ENCODE data around the gene RGS12.

The RGS12 gene

DNA sequence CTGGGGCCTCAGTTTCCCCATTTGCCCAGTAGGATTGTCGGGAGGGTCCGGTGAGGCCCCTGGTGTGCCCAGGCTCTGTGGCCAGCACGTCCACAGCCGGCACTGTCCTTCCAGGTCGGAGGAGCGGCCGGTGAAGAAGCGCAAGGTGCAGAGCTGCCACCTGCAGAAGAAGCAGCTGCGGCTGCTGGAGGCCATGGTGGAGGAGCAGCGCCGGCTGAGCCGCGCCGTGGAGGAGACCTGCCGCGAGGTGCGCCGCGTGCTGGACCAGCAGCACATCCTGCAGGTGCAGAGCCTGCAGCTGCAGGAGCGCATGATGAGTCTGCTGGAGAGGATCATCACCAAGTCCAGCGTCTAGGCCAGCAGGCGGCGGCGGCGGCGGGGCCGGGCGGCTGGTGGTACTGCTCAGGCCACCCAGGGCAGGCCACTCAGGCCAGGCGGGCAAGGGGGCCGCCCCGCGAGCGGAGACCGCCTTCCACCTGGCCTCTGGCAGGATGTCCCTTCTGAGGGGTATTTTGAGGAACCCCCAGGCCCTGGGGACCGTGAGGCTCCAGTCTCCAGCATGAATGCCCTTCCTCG is 37.1 kb upstream of the RGS12 start:
- no peak for DNase-seq

DNA sequence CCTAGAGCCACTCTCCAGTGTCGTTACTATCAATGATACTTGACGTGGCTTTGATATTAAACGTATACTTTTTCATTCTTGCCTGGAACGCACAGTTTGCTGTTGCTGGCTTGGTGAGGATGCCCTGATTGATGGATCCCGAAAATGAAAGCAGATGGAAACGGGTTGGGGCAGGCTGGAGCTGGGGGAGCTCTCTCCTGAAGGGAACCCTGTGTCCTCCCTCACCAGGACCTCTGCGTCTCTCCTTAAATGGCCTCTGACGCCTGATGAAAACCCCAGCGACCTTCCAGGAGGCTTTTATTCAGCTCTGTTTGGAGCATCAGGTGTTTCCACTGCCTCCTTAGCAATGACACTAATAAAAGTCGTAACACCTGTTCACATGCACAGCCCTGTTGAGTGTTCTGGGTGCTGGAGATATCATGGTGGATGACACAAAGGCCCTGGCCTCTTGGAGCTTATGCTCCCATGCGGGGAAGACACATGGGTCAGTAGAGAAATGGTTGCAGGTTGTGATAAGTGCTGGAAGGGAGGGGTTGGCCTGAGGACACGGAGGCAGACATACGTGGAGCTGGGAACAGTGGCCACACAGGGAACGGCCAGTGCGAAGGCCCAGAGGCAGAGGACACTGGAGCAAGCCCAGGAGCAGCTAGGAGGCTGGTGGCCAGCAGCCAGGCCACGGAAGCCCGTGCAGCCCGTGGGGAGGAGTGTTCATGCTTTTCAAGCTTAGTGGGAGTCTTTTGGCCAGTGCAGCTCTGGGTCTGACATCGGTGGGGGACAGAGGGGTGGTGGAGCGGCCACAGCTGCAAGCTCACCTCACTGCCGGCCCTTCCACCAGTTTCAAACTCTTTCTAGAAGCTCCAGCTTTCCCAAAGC is 36.4 kb upstream of the RGS12 start:
- DNase-seq = no peak

DNA sequence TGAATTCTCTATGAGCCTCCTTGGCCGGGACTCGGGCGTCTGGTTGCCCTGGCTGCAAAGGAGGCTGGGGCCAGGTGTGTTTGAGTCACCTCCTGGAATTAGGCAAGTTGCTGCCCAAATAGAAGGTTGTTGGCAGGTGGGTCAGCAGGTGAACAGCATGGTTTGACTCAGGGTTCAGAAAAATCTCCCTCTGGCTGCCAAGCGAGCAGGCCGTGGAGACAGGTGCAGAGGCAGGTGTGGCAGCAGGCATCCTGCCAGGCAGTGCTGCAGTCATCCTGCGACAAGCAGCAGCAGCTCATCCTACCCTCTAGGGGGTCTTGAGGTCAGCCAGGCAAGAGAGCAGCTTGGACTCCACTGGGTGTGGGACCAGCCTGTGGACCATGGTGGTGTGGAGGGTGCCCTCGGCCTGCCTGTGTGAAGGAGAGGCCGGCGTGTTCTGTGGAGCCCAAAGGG is 35.7 kb upstream of the RGS12 start:
- peak; percentile 67 for DNase-seq

DNA sequence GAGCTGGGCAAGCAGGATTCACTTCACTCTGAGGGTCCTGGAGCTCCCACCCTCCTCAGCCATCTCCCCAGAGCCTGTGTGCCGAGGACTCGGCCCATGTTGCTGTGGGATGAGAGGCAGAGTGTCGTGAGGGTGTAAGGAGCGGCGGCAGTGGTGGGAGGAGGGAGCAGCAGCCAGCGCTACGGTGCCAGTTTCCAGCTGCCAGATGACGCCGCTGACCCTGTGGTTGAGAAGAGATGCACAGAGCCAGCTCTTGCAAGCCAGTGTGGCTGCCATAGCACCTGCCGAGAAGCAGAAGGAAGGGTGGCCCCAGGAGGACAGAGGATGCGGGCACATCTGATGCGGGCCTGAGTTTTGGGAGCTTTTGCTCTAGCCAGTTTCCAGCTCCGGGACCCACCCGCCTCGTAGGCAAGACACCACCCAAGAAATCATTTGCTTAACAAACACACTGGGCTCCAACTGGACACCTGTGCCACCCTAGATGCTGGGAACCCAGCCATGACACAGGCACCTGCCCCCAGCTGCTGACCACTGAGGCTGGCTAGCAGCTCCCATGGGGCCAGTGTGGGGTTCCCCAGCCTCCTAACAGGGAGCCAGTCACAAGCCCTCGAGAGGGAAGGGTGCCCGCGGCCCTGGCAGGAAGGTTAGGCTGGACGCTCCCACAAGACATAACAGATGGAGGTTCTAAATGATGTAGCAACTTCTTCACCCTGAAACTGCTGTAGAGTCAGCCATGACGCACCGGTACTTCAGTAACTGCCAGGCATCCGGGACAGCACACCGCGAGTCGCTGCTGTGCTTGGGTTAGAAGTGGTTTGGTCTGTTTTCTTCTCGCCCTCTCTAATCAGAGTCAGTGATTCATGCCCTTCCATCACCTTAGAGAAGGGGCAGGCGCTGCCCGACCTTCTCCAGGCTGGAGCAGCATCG is 35.0 kb upstream of the RGS12 start:
- DNase-seq = peak; percentile 7

DNA sequence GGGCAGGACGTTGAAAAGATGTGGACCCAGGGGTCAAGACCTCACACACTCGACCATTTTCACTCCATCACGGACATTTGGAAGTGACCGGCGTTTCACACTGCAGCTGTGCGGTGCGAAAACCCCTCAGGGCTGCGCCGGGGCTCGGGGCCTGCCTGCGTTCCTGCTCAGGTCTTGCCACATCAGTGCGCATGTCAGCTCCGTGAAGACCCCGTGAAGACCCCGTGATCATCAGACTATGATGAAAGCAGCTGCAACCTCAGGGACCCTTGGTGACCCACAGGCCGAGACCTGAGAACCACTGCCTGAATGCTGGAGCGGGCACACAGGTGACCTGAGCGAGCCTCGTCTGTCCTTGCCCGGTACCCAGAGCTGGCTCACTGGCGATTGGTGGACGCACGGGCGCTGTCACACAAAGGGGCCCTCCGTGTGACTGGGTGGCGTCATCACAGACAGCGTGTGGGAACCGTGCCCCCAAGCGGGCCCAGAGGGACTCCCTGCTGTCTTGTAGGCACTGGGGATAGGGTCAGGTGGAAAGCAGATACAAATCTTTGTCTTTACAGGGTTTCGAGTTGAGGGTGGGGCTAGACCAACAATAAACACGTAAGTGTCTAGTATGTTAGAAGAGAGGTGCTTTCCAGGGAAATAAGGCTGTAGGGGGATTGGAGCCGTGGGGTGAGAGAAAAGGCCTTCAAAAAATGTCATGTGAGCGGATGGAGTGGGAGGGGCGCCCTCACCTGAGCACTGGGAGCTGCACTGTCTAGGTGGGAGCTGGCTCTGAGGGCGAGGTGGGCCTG is 31.2 kb upstream of the RGS12 start:
- no peak for DNase-seq

DNA sequence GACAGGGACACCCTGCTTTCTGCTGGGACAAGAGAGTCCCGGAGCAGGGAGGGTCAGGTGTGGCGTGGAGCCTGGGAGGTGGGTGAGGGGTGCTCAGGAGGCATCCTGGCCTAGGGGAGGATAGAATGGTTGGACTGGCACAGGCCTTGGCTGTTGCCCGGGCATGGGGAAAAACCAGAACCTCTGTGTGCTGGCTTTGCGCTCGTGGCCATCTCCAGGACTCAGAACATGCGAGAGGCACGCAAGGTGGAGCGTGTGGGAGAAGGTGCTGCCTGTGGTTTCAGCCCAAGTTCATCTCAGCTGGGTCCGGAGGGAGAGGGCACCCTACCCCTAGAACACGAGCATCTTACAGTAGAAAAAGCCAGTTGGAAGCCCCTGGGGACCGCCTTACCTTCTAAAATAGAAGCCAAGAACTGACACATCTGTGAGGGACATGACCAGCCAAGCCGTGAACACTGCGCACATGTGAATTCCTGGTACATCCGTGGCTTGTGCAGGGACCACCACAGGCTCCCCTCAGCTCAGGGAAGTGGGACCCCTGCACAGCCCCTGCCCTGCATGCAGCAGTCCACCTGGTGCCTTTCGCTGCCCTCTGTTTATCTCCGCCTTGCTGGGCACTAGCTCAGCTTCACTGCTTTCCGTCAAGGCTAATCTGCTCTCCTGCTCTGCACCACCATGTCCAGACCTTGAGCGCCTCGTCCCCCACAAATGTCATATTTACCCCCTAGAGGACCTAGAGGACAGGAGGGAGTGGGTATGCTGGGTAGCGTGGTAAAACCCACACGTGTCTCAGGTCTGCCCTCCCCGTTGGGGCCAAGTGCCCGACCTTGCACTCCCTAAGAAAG is 30.4 kb upstream of the RGS12 start:
- no peak for DNase-seq

DNA sequence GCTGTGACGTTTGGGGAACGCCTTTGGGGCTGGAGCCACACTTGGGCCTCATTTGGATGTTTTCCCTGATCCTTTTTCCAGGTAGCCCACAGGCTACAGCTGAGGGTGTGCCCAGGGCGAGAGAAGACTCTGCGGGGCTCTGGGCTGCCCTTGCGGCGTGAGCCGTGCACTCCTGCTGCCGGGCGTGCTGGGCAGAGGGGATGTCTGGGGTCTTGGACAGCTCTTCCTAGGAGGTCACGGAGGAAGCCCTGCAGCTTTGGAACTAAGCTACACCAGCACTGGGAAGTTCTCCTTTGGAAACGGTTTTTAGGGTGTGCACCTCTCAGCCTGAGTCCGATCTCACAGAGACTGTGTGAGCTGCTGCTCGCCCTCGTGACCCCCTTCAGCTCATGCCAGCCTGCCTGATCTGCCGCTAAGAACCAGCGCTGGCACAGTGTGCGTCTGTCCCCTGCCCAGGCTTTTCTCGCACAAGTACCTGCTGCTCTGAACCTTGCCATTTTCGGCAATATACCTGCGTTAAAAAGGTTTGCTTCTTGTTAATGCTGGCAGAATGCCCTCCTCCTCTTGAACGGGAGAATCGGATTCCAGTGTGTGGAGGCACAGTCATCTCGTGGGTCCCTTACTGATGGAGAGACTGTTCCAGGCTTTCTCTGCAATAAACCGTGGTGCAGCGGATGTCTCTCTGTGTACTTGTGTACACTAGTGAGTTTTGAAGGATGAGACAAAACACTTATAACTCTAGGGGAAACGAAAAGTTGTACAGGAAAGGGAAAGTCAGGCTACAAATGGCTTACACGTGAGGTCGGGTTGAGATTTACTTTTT is 29.6 kb upstream of the RGS12 start:
- no peak for DNase-seq

DNA sequence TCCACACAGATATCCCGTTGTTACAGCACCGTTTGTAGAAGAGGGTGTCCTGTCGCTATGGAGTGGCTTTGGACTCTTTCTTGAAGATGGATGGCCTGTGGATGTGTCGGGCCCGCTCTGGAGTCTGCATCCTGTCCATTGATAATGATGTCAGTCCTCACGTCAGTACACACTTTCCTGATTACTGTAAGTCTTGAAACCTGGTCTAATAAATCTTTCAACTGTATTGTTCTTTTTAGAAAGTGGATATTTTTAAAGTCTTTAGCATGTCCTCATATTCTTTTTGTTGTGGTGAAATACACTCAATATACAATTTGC is 29.0 kb upstream of the RGS12 start:
- no peak for DNase-seq

DNA sequence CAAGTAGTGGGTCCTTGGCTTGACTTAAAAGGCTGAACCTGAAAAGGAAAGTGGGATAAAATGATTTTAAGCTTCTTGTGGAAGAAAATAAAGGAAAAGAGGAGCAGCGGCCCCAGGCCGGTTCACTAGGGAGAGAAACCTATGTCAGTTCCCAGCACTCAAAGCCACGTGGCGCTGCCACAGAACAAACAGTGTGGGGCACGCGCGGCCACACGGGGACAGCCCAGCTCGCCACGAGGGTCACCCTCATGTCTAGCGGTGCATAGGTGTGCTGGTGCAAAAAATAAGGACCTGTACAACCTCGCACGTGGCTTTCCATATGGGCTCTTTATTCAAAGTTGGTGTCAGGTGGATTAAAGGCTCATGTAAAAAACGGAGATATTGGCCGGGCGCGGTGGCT is 26.7 kb upstream of the RGS12 start:
- no peak for DNase-seq

DNA sequence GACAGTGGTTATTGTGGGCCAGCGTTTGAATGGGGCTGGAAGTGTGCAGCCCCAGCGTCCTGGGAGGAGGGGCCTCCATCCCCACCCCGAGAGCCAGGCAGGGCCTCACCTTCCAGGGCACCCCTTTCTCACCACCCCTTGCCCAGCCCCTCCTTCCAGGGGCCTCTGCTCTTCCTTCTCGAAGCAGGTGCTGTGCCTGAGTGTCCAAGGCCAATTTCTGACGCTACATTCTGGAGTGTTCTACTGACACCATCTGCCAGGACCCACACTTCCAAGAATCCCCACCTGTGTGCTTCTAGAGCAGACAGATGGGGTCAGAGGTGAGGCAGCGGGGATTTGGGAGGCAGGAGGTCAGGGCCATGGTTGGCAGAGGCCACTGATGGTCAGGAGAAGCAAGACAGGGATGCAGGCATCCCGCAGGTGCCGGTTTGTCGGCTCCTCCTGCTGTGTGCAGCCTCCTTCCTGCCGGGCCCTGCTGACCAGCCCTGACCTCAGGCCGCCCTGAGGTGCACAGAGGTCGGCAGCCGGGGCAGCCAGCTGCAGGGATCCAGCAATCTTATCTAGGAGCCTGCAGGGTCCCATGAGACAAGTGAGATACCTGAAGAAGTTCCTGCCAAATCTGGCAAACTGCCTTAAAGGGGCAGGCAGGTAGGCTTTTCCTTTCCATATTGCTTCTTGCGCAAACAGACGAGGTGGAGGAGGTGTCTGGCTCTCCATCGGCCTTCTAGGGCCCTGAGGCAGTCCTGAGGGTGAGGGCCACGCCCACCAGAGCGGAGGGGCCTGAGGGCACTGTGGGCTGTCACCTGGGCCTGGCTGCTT is 25.0 kb upstream of the RGS12 start:
- no peak for DNase-seq

DNA sequence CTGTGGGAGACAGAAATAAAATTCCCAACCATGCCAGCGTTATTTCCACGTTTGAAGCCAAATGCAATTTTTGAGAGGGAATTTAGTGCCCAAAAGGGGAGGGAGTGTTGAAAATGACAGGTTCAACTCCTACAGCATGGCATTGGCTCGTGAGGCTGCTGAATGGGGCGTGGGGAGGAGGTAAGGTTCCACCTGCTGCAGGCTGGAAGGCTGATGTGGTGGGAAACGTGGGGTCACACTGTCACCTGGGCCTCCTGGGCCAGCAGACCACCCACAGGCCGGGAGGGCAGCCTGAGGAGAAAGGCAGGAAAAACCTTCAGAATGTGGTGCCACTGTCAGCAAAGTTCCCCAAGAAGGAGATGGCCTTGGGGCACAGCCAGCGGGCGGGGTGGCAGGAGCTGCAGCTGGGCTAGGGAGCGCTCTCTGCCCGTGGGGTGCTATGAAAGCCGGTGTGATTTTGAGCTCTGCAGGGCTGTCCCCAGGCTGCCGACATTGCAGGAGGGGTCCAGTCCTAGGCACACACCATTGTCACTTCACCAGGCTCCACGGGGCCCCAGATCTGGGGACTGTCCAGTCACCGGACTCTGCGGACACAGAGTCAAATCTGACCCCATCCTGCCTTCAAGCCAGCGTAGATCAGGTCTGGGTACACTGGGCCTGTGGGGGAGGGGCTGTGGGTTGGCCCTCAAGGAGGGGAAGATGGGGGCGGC is 24.3 kb upstream of the RGS12 start:
- DNase-seq = no peak

DNA sequence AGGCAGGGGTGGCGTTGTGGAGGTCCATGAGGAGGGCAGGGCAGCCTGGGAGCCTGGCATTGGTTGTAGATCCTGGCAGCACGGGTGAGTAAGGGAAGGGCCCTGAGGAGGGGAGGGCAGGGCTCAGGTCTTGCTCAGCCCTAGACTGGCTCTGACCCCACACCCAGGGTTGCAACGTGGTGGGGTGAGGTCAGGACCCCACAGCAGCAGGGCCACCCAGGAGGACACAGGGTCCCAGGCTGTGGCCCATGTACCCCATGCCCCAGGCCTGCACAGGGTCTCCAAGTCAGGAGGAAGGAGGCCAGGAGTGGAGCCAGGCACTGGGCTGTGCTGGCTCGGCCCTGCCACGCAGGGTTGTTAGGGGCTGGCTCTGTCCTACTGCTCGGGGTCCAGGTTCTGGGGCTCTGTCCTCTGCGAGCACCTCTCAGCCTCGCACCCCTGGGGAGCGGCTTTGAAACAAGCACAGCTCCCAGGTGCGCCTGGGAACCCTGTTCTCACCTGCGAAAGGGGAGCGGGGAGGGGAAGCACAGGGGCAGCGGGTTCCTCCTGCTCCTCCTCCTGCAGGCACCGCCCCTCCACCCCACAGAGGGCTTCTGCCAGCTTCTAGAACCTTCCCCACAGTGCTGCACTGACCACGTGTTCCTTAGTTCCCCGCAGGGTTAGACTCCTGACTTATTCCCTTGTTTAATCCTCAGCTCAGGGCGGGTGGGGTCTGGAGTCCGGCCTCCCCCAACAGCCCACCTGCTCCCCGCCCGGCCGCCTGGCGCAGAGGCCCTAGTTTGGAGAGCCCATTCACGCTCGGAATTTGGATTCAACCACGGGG is 23.5 kb upstream of the RGS12 start:
- no peak for DNase-seq

DNA sequence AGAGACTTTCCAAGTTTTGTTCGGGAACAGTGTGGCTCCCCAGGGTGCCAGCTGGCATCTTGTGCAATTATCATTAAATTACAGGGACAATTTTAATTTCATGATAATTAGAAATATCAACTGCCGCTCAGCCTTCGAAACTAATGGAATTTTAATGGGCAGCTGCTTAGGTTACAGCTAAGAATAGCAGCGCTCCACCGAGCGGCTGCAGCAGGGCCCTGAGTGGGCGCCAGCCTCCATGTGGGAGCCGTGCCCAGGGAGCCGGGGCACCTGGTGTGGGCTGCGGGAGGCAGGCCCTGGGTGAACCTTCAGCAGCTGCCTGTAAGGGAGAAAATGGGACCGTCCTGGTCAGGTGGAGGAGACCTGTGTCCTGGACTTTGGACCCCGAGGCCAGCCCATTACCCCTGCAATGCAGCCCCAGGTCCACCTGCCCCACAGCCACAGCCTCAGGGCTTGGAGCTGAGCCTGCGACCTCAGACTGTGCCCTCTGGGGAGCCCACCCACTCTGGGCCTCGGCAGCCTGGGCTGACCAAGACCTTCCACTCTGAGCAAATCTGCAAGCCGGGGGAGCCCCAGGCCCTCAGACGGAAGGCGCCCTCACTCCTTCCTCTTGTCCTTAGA is 22.7 kb upstream of the RGS12 start:
- no peak for DNase-seq

DNA sequence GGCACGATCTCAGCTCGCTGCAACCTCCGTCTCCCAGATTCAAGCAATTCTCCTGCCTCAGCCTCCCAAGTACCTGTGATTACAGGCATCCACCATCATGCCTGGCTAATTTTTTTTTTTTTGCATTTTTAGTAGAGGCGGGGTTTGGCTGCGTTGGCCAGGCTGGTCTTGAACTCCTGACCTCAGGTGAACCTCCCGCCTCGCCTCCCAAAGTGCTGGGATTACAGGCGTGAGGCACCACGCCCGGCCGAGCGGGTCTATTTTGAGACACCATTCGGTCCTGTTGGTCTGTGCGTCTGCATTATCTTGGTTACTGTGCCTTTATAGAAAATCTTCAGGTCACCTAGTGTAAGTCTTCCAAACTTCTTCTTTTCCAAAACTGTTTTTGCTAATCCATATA is 21.7 kb upstream of the RGS12 start:
- no peak for DNase-seq

DNA sequence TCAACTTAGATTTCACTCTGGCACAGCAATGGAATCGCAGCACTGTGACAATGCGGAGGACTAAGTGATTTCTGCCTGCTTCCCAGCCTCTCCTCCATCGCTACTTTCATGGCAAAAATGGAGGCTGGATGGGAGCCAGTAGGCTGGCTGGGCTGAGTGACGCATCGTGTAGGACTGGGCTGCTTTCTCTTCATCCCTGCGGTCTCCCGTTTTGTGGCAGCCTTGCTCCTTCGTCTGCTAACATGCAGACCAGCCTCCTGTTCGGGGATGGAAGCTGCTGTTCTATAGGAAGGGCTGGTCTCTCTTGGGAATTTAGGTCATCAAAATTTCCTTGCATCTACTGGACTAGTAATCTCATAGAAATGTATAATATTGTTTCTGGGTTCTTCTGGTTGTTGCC is 15.8 kb upstream of the RGS12 start:
- DNase-seq = no peak

DNA sequence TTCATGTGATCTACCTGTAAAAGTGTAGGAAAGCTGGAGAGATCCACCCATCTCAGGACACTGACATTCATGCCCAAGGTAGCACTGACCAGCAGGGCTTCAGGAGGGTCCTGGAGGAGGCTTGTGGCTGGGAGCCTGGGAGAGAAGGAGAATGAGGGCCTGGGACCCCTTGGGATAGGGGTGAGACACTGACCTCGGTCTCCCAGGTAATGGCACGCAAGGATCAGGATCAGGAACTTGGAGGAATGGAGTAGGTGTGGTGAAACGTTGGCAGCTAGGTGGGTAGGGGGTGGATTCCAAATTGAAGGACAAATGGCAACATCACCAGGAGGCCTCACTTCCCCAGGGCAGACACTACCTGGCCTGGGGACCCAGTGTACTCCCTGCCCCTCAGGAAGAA is 12.4 kb upstream of the RGS12 start:
- no peak for DNase-seq

DNA sequence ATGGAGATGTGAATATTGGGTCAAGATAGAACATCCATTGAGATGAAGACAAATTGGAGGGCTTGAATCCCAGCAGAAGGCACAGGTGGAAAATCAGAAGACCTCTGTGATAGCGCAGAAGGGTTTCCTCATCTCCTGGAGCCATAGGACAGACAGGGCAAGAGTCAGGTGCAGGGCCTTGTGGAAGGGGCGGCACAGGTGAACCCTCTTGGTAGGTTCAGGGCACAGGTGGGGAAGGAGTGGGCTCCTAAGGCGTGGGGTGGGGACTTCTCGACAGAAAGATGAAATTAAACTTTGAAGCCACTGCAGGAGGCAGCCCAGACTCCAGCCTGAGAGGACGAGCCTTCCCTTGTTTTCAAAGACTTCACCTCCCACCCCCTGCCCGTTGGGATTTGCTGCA is 9.3 kb upstream of the RGS12 start:
- DNase-seq = no peak

DNA sequence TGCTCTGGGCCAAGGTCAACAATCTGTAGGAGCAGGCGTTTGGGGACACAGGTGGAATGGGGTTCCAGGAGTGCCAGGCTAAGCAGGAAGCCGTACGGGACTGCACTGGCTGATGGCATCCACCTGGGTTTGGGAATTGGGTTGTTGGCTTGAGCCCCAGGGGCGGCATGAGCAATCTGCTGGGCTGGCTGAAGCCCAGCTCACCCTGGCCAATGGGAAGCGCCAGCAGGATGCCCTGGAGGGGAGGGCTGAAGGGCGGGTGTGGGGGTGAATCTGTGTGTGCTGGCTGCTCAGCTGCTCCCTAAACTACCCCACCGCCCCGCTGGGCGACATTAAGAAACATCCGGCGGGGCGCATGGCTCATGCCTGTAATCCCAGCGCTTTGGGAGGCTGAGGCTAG is 8.9 kb upstream of the RGS12 start:
- DNase-seq = no peak
